HG03558 (cell line): Measurements from ENCODE around the gene FZD7.
A peak's percentile ranks its signal among the peaks of the same experiment; 100 is the strongest.

Experiments used
- ATAC-seq: cut with Tn5 transposase; IDR thresholded peaks from one replicate; pipeline ENCODE4 v1.9.1; 2021; ENCODE audit warnings: moderate number of reproducible peaks; ENCODE audit not compliant: unreplicated experiment; ENCODE audit errors: extremely low read depth

Gene FZD7

DNA sequence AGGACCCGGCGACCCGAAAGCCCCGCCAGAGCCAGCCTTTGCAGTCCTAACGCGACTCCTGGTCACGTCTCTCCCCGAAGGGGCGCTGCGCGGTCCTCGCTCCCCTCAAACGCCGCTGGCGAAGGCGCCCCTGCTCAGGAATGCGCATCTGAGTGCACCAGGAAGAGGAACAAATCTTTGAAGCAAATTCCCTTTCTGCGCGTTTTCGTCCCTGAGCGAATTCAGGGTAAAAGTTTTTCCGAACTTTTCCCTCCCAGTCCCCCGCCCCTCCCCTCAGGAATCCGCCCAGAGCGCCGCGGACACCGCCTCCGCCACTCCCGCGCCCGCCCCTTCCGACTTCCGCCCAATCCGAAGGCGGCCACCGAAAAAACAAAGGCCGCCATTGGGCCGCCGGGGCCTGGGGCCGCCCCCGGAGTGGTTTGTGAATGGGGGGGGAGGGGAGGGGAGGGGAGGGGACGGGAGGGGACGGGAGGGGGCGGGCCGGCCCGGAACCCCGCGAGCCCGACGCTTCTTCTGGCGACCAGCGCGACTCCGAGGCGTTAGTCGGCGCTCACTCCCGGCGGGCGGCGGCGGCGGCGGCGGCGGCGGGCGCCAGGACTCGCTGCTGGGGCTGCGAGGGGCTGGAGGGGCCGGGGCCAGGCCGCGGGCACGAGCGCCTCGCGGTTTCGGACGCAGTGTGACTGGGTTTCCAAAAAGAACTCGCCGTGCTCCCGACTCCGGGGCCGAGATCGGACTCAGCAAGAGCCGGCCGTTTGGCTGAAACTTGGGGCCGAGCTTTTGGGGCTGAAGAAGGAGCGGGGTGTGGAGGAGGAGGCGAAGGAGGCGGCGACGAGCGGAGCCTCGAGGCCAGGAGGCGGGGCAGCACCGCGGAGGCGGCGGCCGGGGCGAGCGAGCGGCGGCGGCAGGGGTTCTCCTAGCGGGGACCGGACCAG lies at the start of gene FZD7:
Gene FZD7 (plus strand): TSS at position 539 of the 932 bp plus-strand sequence. CDS start 793 bp downstream, outside the sequence.
- ATAC-seq = peak; percentile 48

DNA sequence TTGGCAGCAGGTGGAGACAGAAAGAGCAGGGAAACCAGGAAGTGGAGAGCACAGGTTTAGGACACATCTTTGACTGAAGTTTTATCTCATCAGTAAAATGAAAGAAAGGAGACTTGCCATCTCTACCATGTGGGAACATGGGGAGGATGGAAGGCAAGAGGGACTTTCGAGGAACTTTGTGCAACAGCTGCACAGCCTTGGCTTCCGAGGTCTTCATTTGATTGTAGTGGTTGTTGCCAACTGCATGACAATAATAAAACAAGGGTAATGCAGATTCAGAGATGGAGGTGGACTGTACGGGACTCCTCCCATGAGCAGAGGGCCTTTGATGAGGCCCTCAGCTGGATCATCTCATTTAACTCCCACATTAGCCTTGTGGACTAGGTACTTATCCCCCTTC lies 49.3 kb upstream of the FZD7 start:
- no peak for ATAC-seq

DNA sequence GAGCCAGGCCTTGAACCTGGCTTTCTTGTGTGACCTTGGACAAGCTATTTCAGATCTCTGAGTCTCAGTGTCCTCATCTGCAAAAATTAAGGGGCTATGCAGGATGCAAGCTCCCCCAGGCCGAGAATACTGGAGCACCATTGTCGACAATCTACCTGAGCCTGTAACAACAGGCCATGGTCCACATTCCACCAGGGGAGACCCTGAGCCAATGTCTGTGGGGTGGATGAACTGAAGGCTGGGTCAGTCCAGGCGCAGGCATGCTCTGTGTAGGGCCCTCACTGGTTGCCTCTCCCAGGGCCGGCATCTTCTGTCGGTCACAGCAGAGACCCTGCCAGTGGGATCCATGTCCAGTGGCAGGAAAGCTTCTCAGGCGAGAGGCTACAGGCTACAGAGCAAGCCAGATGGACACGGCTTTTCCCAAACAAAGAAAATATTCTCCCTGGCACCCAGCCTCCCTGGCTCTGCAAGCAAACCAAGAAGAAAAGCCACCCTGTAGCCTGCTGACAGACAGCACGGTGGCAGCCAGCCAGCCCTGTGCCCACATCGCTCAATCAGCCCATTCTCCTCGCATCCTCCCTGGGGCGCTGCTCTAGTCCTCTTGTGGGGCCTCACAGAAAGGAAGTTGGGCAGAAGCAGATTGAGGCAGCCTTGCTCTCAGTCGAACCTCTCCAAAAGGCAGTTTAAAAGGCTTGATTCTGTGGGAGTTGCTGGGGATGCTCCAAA lies 48.7 kb upstream of the FZD7 start:
- no peak for ATAC-seq

GRCh38 chr2:201985728-201986462 lies 47.8 kb upstream of the FZD7 start:
- no peak for ATAC-seq

GRCh38 chr2:201986463-201986735 lies 47.3 kb upstream of the FZD7 start:
- ATAC-seq = no peak

- no peak for ATAC-seq
Observed at GRCh38 chr2:201987426-201987825, 46.2 kb upstream of the FZD7 start.

- no peak for ATAC-seq
Observed at GRCh38 chr2:201990069-201990468, 43.6 kb upstream of the FZD7 start.

- ATAC-seq = no peak
Observed at GRCh38 chr2:201992960-201993359, 40.7 kb upstream of the FZD7 start.

- no peak for ATAC-seq
Observed at GRCh38 chr2:201994973-201995638, 38.5 kb upstream of the FZD7 start.

DNA sequence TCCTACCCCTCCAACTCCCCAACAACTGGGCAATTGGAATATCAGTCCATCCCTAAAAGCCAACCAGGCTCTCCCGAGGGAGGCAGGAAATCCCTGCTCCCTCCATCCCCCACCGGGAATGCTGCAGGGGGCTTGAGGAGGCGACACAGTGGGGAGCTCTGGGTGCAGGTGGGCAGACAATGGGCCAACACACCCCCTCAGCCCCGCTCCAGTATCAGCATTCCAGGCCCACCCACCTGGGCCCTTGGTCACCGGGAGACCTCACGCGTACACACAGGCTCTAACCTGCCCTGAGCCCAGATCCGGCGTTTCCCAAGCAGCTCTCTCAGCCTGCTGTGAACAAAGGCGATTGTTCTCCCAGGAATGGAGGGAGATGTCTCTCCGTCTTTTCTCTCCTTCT lies 37.6 kb upstream of the FZD7 start:
- no peak for ATAC-seq

- no peak for ATAC-seq
Observed at GRCh38 chr2:201996679-201997314, 36.9 kb upstream of the FZD7 start.

GRCh38 chr2:201999279-201999678 lies 34.4 kb upstream of the FZD7 start:
- no peak for ATAC-seq

- no peak for ATAC-seq
Observed at GRCh38 chr2:202001826-202002225, 31.8 kb upstream of the FZD7 start.

DNA sequence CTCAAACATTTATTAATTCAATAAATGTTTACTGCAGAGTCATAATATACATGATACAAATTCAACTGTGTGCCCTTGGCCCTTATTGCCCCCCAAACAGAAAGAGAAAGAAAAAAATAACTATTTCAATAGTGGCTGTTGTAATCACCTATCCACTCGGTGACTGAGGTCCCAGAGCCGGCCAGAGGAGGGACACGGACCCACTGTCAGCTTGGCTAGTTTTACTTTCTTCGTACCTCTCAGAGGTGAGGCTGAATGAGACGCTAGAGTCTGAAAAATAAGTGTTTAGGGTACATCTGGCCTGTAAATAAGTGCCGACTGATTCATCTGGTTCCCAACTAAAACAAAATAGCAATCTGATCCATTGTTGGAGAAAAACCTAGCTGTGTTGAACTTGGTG lies 31.3 kb upstream of the FZD7 start:
- no peak for ATAC-seq

DNA sequence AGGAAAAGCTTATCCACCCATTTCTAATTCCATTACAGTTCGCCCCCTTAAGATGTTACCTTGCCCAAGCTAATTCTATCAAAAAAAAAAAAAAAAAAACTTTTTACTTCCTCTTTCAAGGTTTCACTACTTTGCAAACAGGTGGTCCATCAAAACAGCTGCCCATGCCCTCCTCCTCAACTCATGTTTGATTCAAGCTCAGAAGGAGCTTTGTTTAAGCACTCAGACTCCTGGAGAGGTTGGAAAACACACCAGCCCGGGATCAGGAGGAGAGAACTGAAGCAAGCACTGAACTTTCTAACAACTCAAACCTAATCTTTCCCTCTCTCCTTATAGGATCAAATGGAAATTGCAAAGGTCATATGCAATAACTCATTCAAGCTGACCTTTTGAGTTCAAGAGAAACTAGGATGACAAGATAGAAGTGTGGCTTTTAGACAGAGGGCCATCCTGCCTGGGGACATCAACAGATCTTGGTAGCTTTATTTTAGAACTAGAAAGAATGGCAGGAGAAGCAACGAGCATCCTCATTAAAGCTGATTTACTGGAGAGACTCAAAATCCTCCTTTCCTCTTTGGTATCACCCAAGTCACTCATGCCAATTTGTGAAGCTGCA lies 28.3 kb upstream of the FZD7 start:
- ATAC-seq = no peak

GRCh38 chr2:202006301-202006700 lies 27.4 kb upstream of the FZD7 start:
- no peak for ATAC-seq

DNA sequence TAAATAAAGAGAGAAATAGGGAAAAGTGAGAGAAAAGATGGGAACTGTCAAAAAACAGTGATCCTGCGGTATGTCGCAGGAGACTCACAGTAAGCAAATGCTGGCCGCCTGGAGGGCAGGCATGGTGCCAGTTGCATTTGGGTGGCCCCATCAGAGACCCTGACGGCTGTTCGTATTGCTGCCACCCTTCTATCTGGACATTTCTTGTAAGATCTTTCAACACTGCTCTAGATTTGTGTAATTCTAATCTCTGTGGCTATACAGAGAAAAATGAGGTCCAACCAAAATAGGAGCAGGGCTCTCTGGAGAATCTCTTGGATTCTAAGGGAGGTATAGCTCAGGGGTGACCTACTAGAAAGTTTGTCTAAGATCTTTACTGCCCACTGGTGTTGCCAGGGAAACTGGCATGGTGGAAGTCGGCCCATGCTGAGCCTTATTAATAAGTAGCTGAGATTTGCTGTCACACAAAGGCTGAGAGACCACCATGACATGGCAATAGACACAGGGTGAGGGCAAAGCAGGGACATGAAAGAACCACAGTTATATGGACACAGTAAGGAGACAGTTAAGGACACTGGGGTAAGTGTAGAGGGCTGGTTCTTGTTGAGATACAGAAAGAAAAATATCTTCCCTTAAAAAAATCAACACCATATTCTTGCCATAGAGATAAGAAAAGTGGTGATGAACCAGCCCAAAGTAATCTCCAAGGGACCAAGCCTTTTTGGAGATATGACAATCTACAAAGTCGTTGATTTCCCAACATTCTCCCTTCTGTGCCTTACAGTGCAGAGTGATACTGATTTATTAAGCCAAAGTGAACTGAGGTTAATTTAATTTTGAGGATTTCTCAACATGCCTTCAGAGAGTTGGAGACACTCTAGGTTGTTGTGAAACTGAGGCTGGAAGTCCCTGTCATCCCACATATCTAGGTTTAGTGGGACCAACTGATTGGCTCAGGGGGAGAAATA lies 26.4 kb upstream of the FZD7 start:
- ATAC-seq = no peak

DNA sequence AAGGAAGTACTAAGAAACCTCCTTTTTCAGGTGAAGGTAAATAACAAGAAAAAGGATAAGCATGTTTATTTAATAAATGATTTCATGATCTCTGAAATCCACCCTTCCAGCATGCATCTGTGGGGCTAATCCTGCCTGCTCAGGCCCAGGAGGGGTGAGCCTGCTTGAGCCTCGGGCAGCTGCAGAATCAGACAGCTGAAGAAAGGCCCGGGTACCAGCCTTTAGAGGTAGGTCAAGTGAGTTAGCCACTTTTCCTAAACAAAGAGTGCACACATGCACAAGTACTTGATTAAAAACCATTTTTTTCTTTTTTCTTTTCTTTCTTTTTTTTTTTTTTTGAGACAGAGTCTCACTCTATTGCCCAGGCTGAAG lies 25.7 kb upstream of the FZD7 start:
- no peak for ATAC-seq
